Cardiac fibroblast (primary cell): ENCODE data around the gene TFAM.

Experiments used
- DNase-seq, 2 donors: peaks; one replicate each; pipeline versions ENCODE4 v3.0.0 to v3.0.0-alpha.2; 2010; ENCODE audit warnings: low read depth in 2 of 2
- H3K4me3 ChIP-seq, 2 donors: replicated peaks in 1 of 2; 1 replicate in 1 of 2; 2 replicates in 1 of 2; pipeline ENCODE4 v1.5.1; 2011; ENCODE audit warnings: low read depth in 2 of 2, low read length in 2 of 2, mild to moderate bottlenecking in 2 of 2, moderate library complexity in 1 of 2
- CTCF ChIP-seq: IDR thresholded peaks from one replicate; pipeline ENCODE4 v1.5.1; 2011; ENCODE audit warnings: low read depth, mild to moderate bottlenecking, low read length, inconsistent platforms

Gene TFAM

GRCh38 chr10:58438986-58439385 lies 53.8 kb downstream of the TFAM start:
- no peak for TF ChIP-seq CTCF
- no peak for DNase-seq
- H3K4me3 ChIP-seq = no peak overlapping the region

GRCh38 chr10:58439632-58440364 lies 54.6 kb downstream of the TFAM start:
- no peak for TF ChIP-seq CTCF
- H3K4me3 ChIP-seq = no peak overlapping the region
- DNase-seq = no peak

- no peak for DNase-seq
- no peak for TF ChIP-seq CTCF
- H3K4me3 ChIP-seq = no peak overlapping the region
These were observed 55.3 kb downstream of the TFAM start for GRCh38 chr10:58440484-58440883.

- DNase-seq = no peak
- TF ChIP-seq CTCF = no peak
- H3K4me3 ChIP-seq = no peak overlapping the region
These were observed 59.1 kb downstream of the TFAM start for GRCh38 chr10:58444321-58444720.

GRCh38 chr10:58444876-58445275 lies 59.7 kb downstream of the TFAM start:
- H3K4me3 ChIP-seq = no peak overlapping the region
- TF ChIP-seq CTCF = no peak
- DNase-seq = peak in 1 of 2 donors; percentile 51

- TF ChIP-seq CTCF = no peak
These were observed 63.1 kb downstream of the TFAM start for GRCh38 chr10:58448121-58448935.

More at GRCh38 chr10:58448121-58448935, 63.1 kb downstream of the TFAM start:
- no peak for DNase-seq
- H3K4me3 ChIP-seq = no peak overlapping the region
